ENCODE data around the gene TMEM72.

DNA sequence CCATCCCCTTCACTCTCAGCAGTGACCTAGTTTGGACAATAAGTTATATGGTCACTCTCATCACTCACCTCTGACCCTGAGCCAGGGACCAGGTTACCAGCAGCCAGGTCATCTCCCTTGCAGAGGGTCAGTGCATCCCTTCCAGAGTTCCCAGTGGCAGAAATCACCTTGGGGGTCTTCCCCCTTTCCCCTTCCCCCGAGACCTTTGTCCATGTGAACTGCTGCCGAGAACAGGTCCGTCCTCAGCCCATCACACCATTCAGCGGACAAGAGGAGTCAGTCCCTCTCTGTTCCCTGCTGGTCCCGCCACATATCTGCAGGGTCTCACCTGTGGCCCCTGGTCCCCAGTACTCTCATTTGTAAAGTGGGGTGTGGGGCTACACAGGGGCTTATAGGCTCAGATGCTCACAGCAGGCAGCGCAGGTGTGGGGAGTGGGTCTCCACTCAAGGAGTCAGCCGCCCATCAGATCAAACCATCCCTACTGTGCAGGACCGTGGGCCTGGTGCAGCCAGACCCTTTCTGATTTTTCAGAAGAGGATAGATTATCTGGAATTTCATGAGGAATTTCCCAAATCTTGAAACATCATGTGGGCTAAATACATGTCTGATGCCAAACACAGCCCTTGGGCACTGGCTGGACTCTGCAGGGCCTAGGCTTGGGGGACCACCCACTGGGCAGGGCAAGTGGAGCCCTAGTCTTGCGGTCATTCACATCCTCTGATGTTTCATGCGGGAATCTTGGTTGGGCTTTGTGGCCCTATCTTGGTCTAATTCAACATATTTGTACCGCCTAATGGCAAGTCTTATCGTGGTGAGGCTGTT, 61.0 kb downstream of the TMEM72 start:
- TF ChIP-seq, protein P1, sequence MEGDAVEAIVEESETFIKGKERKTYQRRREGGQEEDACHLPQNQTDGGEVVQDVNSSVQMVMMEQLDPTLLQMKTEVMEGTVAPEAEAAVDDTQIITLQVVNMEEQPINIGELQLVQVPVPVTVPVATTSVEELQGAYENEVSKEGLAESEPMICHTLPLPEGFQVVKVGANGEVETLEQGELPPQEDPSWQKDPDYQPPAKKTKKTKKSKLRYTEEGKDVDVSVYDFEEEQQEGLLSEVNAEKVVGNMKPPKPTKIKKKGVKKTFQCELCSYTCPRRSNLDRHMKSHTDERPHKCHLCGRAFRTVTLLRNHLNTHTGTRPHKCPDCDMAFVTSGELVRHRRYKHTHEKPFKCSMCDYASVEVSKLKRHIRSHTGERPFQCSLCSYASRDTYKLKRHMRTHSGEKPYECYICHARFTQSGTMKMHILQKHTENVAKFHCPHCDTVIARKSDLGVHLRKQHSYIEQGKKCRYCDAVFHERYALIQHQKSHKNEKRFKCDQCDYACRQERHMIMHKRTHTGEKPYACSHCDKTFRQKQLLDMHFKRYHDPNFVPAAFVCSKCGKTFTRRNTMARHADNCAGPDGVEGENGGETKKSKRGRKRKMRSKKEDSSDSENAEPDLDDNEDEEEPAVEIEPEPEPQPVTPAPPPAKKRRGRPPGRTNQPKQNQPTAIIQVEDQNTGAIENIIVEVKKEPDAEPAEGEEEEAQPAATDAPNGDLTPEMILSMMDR (IDR thresholded peaks at IDR 0.05; ENCODE audit: insufficient read depth, low read length, poor library complexity, severe bottlenecking): no peak
- TF ChIP-seq EZH2phosphoT487 (conservative IDR thresholded peaks at IDR 0.05; ENCODE audit: low read length): no peak

All from SU-DHL-6 (cell line).